ENCODE data around the gene JAM3.
"Not testable (repeated sequence)": the region's sequence is repeated elsewhere in the genome, so short reads cannot be mapped to it uniquely, and the experiment has no call there.

Gene JAM3

GRCh38 chr11:134110252-134110815, 41.5 kb downstream of the JAM3 start:
- DNase-seq: no peak

- DNase-seq: not testable (repeated sequence)
Observed at GRCh38 chr11:134113787-134114186, 44.9 kb downstream of the JAM3 start.

- DNase-seq: no peak
Observed at GRCh38 chr11:134116210-134116609, 47.3 kb downstream of the JAM3 start.

GRCh38 chr11:134118006-134118405, 49.1 kb downstream of the JAM3 start:
- no peak for DNase-seq

GRCh38 chr11:134119094-134119493, 50.2 kb downstream of the JAM3 start:
- no peak for DNase-seq

- DNase-seq: no peak
Observed at GRCh38 chr11:134120143-134120850, 51.4 kb downstream of the JAM3 start.

- no peak for DNase-seq
Observed at GRCh38 chr11:134120921-134121526, 52.2 kb downstream of the JAM3 start.

GRCh38 chr11:134124660-134125451, 56.0 kb downstream of the JAM3 start:
- no peak for DNase-seq

- DNase-seq: no peak
Observed at GRCh38 chr11:134125507-134125906, 56.6 kb downstream of the JAM3 start.

GRCh38 chr11:134126217-134126822, 57.4 kb downstream of the JAM3 start:
- DNase-seq: no peak

GRCh38 chr11:134131628-134132244, 62.9 kb downstream of the JAM3 start:
- no peak for DNase-seq

GRCh38 chr11:134132808-134133207, 63.9 kb downstream of the JAM3 start:
- no peak for DNase-seq

- no peak for DNase-seq
Observed at GRCh38 chr11:134134167-134134566, 65.3 kb downstream of the JAM3 start.

- no peak for DNase-seq
Observed at GRCh38 chr11:134138376-134138775, 69.5 kb downstream of the JAM3 start.

GRCh38 chr11:134139303-134139872, 70.5 kb downstream of the JAM3 start:
- no peak for DNase-seq

GRCh38 chr11:134139873-134140331, 71.0 kb downstream of the JAM3 start:
- DNase-seq: peak; percentile 78

GRCh38 chr11:134140961-134141490, 72.2 kb downstream of the JAM3 start:
- no peak for DNase-seq

GRCh38 chr11:134142536-134142935, 73.7 kb downstream of the JAM3 start:
- DNase-seq: no peak

GRCh38 chr11:134143801-134144200, 74.9 kb downstream of the JAM3 start:
- DNase-seq: no peak

GRCh38 chr11:134144744-134145143, 75.9 kb downstream of the JAM3 start:
- no peak for DNase-seq

GRCh38 chr11:134145715-134146114, 76.8 kb downstream of the JAM3 start:
- DNase-seq: peak; percentile 83

GRCh38 chr11:134146598-134146997, 77.7 kb downstream of the JAM3 start:
- DNase-seq: no peak

Measured in NCI-H345 (cell line).